Uterus (tissue), 2 donors: ENCODE measurements around the gene HOXC6.

Experiments
- CTCF ChIP-seq, 4 experiments: fragments of 200-600 bp in 2 of 4; fragments of 450-650 bp in 2 of 4; sonication (generic) in 2 of 4; IDR thresholded peaks; one replicate each; pipeline ENCODE4 v1.5.1; 2016 to 2019; ENCODE audit warnings: antibody characterized with exemption in 4 of 4, mild to moderate bottlenecking in 2 of 4, moderate library complexity in 1 of 4
- POLR2A ChIP-seq, 2 donors: fragments of 450-650 bp; IDR thresholded peaks; one replicate each; pipeline ENCODE4 v1.6.1; 2016; ENCODE audit warnings: antibody characterized with exemption in 2 of 2, mild to moderate bottlenecking in 1 of 2, moderate library complexity in 1 of 2

DNA sequence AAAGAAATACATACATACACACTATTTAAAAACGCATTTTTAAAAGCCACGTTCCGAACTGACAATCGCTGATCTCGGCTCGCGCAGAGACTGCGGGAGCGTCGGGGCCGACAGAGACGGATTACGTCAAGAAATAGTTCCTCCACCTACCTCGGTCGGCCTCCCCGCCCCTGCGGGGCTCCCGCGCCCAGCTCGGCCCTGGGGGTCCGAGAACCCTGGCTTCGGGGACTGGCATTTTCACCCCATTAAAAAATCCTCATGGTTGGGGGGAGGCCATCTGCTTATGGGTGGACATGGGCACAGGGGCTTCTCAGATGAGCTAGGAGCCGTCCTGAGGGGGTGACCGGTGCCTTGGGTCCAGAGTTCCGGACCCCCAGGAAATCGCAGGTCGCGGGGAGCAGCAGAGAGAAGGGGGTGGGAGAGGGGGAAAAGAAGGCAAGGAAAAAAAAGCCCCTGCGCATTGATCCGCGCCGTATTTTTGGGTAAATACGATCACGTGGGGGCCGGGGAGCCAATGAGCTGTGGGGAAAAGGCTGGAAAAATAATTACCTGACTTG, 28.6 kb upstream of the HOXC6 start:
- TF ChIP-seq CTCF (IDR thresholded peaks at IDR 0.05) = no peak
- no peak for TF ChIP-seq POLR2A (IDR thresholded peaks at IDR 0.05)
